ENCODE measurements around the gene EPHB4.

EPHB4 gene

GRCh38 chr7:100864263-100864845 is 37.0 kb upstream of the EPHB4 start:
- ChIA-PET POLR2A (ENCODE audit: low non-redundant PET) (no interaction called here), CTCF (interaction anchor here (0.7 to 1.1 kb wide), 3 partner anchors 139 to 579 kb away, joined by 3 read pairs; no protein-coding TSS in a partner anchor)
- peak overlapping the region; percentile 100 for H3K27ac ChIP-seq
- TF ChIP-seq CTCF (conservative IDR thresholded peaks at IDR 0.05; ENCODE audit: low read depth): no peak
- DNase-seq (ENCODE audit: low spot score): no peak

- H3K27ac ChIP-seq: peak overlapping the region; percentile 23; the same call in 1 of the 2 replicates
- no peak for TF ChIP-seq CTCF (conservative IDR thresholded peaks at IDR 0.05; ENCODE audit: low read depth)
- POLR2A ChIA-PET (ENCODE audit: low non-redundant PET): no interaction called here
- CTCF ChIA-PET: no interaction called here
- no peak for DNase-seq (ENCODE audit: low spot score)
Observed at GRCh38 chr7:100863406-100863950, 36.2 kb upstream of the EPHB4 start.

- no peak for TF ChIP-seq CTCF (conservative IDR thresholded peaks at IDR 0.05; ENCODE audit: low read depth)
- no peak for DNase-seq (ENCODE audit: low spot score)
- H3K27ac ChIP-seq: peak overlapping the region; percentile 13; the same call in 1 of the 2 replicates
- POLR2A ChIA-PET (ENCODE audit: low non-redundant PET): interaction anchor here (0.6 kb wide), 1 partner anchor 273 kb away, joined by 3 read pairs; no protein-coding TSS in a partner anchor
- CTCF ChIA-PET: interaction anchor here (0.5 to 0.6 kb wide), 2 partner anchors 11 to 1134 kb away, joined by 3 read pairs; no protein-coding TSS in a partner anchor
Observed at GRCh38 chr7:100861616-100861985, 34.3 kb upstream of the EPHB4 start.

GRCh38 chr7:100860702-100861615 is 33.6 kb upstream of the EPHB4 start:
- peak overlapping the region; percentile 13; the same call in 1 of the 2 replicates for H3K27ac ChIP-seq
- ChIA-PET POLR2A (ENCODE audit: low non-redundant PET) (interaction anchor here (0.6 kb wide), 1 partner anchor 273 kb away, joined by 3 read pairs; no protein-coding TSS in a partner anchor), CTCF (interaction anchor here (0.5 kb wide), 1 partner anchor 1133 kb away, joined by 3 read pairs; no protein-coding TSS in a partner anchor)
- no peak for TF ChIP-seq CTCF (conservative IDR thresholded peaks at IDR 0.05; ENCODE audit: low read depth)
- DNase-seq (ENCODE audit: low spot score): no peak

- ChIA-PET POLR2A (ENCODE audit: low non-redundant PET) (no interaction called here), CTCF (interaction anchor here (1.0 kb wide), 1 partner anchor 154 kb away, joined by 5 read pairs; no protein-coding TSS in a partner anchor)
- TF ChIP-seq CTCF (conservative IDR thresholded peaks at IDR 0.05; ENCODE audit: low read depth): no peak
- DNase-seq (ENCODE audit: low spot score): no peak
- H3K27ac ChIP-seq: peak overlapping the region; percentile 8; the same call in 1 of the 2 replicates
Observed at GRCh38 chr7:100859856-100860255, 32.5 kb upstream of the EPHB4 start.

- no peak for TF ChIP-seq CTCF (conservative IDR thresholded peaks at IDR 0.05; ENCODE audit: low read depth)
- ChIA-PET POLR2A (ENCODE audit: low non-redundant PET) (no interaction called here), CTCF (interaction anchor here (0.5 to 0.6 kb wide), 3 partner anchors 10 to 223 kb away, joined by 3 to 4 read pairs (median 3); partner anchors contain the start of gene TRIP6)
- DNase-seq (ENCODE audit: low spot score): no peak
- H3K27ac ChIP-seq: peak overlapping the region; percentile 29
Observed at GRCh38 chr7:100856871-100857282, 29.6 kb upstream of the EPHB4 start.

Data from RWPE1 (cell line).